HG02759 (cell line): ENCODE data around the gene SMARCB1.
A peak's percentile ranks its signal among the peaks of the same experiment; 100 is the strongest.

Experiments used
- ATAC-seq: cut with Tn5 transposase; IDR thresholded peaks from one replicate; pipeline ENCODE4 v1.9.1; 2021; ENCODE audit warnings: mild to moderate bottlenecking, moderate library complexity; ENCODE audit not compliant: unreplicated experiment

Gene SMARCB1

DNA sequence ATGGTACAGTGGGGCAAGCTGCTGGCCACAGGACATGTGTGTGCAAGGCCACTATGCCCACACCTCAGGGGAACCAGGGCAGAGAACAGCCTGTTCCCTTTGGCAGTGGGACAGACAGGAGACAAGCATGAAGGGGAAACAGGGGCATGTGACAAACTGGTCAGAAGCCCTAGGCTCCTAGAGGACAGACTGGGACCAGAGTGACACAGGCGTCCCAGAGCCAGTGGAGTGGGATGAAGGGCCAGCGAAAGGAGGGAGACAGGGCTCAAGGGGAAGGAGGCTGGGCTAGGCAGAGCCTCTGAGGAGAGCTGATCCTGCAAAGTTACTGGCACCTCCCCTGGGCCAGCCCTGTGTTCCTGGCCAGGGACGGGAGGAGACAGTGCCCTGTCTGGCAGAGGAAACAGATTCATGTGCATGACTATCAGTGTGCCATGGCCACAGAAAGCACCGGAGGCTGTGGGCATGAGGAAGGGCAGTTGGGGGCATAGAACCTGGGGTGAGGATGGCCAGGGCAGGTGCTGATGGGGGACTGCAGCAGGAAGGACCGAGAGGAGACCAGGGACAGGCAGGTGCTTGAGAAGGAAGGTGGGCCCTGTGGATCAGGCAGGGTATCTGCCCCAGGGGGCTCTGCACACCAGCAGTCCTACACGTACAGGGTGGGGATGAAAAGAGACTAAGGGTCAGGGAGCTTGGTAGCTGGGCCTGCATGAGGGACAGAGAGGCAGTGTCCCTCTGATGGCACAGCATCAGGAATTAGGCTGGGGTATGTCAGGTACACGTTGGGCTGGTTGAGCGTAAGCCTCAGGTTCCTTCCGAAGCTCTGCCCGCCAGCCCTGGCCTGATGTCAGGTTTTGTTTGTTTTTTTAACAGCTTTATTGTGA lies 42.3 kb downstream of the SMARCB1 start:
- ATAC-seq: no peak

DNA sequence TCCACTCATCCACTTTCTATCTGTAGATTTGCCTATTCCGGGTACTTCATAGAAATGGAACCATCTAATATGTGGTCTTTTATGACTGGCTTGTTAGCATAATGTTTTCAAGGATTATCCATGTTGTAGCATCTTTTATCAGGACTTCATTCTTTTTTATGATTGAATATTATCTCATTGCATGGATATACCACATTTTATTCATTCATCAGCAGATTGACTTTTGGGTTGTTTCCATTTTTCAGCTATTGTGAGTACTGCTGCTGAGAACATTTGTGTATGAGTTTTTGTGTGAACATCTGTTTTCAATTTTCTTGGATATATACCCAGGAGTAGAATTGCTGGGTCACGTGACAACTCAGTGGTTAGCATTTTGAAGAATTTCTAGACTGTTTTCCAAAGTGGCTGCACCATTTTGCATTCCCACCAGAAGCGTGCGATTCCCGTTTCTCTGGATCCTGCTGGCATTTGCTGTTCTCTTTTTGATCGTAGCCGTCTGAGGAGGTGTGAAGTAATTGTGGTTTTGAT lies 43.1 kb downstream of the SMARCB1 start:
- no peak for ATAC-seq

DNA sequence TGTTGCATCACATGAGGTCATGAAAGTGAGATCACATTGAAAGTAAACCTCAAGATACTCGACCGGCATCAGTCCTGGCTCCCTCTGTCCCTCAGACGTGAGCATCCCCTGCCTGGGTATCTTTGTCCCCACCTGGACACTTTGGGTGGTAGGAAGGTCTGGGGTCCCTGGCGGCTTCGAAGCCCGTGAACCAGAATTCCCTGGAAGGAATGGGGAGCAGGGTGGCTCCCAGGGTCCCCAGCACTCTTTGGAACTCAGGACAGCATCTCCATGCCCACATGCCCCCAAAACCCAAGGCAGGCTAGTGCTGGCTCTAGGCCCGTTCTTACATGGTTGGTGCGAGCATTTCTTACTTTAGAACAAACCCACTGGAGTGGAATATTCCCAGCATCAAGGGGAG lies 44.5 kb downstream of the SMARCB1 start:
- ATAC-seq: no peak

DNA sequence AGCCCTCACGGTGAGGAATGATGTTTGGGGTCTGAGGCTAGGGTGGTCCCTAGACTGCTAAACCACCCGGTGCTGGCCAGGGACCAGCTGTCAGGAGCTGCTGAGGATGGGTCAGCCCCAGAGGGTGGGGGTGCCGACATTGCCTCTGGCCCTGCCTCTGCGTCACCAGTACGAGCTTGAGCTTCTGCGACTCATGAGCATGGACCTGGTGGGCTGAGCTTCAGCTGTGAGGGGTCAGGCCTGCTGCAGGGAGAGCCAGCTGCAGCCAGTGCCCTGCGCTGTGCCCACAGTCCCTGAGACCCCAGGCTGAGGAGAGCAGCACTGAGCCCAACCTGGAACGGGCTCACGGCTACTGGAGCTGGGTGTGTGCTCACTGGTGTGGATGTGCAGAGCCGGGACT lies 45.0 kb downstream of the SMARCB1 start:
- ATAC-seq: no peak

DNA sequence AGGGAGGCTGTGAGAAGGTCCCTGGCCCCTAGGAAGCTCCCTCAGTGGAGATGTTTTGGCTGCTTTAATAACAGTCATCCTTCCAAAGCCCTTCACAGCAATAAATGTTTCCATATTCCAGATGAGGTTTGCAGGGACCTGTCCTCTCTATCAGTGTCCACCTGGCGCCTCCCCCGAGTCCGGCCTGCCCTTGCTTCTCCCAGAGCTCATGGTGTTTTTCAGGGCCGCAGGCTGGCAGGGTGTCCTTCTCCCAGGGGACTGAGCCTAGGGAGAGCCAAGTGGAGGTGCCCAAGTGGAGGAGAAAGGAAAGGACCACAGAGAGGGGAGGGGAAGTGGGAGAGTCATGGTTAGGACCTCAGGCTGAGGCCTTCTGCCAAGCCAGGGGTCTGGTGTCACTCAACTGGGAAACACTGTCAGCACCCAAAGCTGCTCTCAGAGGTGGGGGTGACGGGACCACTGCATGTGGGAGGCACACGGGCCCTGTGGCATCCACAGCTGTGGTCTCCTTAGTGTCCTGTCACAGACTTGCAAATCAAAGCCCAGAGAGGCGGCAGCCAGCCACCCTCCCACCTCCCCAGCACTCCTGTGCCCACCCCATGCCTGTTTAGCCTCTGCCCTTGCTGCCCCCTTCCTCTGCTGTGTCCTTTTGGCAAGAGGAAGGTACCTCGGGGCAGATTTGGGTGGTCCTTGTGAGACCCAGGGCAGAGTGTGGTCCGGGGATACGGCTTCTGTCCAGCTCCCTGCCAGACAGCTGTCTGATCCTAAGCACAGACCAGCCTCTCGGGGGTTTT lies 45.7 kb downstream of the SMARCB1 start:
- no peak for ATAC-seq

DNA sequence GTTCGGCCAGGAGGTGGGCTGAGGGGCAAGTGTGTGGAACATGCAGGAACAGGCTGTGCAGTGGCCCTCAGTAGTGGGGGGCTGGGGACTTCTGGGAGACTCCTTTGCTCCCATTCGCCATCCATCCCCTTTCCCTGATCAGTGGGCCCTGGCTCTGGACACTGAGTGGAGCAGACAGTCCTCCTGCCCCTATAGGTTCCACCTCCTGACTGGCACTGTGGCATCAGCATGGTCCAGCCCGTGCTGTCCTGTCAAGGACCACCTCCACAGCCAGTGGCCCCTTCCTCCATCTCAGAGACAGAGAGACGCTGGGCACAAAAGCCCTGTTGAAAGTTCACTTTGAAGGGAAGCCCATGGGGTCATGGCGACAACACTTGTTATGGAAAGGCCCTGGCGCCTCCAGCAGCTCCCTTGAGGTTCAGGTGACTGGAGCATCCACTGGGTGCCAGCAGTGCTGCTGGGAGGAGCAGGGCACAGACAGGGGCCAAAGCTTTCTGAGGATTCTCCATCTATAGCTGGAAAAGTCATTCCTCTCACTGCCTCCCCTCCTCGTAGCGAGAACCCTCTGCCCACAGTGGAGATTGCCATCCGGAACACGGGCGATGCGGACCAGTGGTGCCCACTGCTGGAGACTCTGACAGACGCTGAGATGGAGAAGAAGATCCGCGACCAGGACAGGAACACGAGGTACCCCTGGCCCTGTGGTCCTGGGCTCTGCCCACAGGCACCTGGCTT lies 46.4 kb downstream of the SMARCB1 start:
- no peak for ATAC-seq

DNA sequence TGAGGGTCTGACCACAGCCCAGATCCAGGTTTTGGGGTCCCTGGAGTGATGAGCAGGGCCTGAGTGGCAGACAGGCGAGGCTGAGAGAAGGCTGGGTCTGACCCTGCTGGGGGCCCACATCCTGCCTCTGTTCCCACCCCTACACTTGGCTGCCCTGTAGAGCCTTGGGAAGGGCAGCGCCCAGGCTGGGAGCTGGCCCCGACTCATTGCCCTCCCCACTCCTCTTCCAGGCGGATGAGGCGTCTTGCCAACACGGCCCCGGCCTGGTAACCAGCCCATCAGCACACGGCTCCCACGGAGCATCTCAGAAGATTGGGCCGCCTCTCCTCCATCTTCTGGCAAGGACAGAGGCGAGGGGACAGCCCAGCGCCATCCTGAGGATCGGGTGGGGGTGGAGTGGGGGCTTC lies 47.1 kb downstream of the SMARCB1 start:
- no peak for ATAC-seq

DNA sequence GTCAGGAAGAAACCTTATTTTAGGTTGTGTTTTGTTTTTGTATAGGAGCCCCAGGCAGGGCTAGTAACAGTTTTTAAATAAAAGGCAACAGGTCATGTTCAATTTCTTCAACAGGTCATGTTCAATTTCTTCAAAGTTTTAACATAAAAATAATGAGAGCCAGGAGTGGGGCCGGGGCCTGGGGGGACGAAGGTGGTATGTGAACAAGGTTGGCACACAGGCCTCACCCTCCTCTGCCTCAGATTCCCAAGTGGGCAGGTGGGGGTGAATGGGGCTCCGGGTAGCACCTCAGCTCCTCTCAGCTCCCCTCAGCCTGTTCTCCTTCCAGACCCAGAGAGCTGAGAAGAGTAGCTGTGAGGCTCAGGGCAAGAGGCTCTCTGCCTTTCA lies 47.6 kb downstream of the SMARCB1 start:
- ATAC-seq: no peak

DNA sequence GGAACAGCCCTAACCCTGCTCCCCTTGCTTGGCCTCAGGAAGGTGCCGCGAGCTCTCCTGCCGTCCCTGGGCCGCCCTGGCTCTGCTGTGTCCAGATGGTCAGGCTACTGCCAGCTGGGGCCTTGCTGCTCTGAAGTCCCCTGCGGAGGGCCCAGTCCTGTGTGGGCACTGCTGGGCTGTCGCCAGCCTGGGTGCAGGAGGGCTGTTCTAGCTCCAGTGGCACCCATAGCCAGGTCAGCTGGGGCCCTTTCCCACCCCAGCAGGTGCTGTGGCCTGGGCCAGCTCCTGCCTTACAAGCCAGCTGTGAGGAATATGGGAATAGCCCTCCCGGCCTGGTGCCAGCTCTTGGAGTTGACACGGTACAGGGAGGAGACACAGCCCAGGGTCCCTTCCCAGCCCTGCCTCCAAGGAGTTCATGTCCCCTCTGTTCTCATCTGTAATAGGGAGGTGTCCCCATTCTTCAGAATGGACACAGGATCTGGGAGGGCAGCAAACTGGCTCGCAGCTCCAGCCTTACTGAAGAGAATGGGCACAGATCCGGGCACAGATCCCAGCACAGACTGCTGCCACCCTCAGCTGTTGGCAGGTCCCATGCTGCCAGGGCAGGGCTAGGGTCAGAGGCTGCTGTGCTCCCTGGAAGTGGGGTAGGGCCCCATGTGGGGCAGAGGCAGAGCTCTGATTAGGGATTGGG lies 48.2 kb downstream of the SMARCB1 start:
- no peak for ATAC-seq

DNA sequence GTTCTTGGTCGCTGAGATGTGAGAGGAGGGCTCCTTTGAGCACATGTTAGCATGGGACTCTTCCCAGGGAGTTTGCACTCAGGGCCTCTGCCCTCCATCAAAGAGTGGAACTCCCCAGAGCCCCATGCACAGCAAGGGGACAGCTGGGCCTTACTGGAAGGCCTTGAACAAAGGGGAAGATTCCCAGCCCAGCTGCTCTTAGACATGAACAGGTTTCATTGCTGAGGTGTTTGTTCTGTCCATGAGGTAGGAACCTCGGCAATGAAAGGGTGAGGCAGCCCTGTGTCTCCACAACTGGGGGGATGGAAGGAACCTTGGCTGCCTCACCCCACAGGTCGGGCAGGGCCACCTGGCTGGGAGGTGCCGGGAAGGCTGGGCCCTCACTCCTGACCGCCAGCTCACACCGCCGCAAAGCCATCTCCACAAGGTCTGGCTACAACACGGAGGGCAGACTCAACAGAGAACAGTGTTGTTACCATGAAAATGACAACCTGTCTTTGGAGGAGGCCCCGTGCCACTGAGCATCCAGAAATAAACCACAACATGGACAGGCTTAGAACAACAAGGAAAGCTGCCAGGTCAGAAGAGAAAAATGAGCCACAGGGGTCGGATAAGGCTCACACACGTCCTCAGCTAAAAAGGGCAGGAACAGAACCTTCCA lies 48.8 kb downstream of the SMARCB1 start:
- ATAC-seq: no peak

DNA sequence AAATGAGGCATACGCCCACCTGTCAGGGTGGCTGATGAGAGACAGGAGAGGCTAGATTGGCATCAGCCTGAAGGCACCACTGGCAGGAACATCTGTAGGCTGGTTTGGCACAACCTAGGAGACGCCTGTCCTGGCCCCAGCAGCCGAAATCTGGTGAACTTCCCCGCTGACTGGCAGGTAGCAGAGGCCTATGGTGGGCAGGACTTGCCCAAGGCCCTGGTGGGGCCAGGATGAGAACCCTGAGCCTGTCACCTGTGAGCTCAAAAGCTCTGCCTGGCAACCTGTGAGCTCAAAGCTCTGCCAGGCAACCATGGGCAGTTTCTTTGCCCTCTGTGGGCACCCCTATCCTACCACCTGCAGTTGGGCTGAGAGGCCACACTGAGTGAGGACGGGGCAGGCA lies 49.5 kb downstream of the SMARCB1 start:
- ATAC-seq: no peak

DNA sequence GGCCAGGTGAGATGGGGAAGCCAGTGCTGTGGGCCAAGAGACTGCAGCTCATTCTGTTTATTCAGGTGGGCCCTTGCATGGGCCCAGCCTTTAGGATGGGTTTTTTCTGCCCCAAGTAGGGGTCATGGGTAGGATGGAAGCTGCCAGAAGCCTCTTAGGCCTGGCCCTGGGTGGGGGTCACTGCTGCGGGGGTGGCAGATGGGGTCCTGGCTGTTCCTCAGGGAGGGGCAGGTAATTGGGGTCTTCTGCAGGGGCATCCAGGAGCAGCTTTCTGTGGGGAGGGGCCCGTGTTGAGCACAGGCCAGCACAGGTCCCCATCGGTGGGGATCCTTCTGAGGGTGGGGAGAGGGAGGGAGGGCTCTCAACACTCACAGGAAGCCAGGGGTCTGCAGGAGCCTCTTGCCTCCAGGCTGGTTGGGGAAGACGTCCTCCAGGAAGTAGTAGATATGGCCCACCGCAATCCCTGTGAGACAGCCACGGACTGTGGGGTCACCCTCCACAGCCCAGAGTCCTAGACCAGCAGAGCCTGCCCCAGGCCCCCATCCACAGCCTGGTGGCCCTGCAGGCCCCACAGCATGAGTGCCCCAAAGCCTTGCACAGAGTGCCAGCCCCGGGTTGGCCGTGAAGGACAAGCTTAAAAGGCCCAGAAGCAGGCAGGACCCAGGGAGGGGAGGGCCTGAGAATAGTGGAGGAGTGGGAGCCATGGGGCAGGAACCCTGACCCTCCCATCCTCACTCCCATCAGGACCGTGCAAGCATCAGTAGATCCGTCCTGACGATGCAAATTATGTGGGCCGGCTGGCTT lies 50.1 kb downstream of the SMARCB1 start:
- ATAC-seq: no peak

DNA sequence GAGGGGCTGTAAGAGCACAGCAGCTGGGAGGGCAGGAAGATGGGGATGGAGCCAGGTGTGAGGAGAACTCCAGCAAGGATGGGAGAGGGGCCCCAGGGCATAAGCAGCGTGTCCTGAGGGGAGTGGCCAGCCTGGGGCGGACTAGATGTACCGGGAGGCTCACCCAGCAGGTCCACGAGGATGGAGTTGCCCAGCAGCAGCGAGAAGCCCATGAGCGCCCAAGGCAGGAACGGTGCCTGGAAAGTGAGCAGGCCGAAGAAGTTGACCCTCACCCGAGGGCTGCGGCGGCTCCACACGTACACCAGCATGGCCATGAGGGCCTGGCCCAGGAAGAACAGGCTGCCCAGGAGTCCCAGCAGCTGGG lies 50.7 kb downstream of the SMARCB1 start:
- ATAC-seq: no peak

DNA sequence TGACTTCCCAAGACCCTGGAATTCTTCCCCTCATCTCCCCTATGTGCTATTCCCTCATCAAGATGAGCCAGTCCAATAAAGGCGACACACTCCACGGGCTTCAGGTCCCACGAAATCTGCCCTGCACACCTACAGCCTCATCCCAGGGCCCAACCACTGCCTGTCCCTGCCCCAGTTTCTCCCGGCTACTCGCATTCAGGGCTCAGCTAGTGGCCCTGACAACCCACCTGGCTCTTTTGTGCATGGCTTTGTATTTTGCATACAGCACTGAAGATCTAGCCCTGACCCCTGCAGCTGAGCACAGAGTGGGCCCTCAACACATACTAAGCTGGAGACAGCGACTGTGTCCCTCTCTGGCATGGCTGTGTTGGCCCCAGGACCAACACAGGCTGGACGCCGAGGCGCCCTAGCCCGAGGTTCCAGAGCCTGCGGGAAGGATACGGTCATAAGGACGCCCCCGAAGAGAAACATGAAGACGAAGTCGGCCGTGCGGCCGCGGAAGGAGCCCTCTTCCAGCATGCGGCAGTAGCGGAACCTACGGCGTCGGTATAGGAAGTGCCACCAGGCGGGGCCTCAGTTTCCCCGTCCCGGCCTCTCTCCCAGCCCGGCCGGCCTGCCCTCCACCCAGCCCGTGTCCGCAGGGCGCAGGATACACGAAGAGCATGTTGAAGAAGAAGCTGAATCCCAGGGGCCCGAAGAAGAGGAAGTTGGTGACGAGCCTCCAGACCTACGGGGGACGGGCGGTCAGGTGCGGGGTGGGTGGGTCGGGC lies 51.3 kb downstream of the SMARCB1 start:
- ATAC-seq: no peak

DNA sequence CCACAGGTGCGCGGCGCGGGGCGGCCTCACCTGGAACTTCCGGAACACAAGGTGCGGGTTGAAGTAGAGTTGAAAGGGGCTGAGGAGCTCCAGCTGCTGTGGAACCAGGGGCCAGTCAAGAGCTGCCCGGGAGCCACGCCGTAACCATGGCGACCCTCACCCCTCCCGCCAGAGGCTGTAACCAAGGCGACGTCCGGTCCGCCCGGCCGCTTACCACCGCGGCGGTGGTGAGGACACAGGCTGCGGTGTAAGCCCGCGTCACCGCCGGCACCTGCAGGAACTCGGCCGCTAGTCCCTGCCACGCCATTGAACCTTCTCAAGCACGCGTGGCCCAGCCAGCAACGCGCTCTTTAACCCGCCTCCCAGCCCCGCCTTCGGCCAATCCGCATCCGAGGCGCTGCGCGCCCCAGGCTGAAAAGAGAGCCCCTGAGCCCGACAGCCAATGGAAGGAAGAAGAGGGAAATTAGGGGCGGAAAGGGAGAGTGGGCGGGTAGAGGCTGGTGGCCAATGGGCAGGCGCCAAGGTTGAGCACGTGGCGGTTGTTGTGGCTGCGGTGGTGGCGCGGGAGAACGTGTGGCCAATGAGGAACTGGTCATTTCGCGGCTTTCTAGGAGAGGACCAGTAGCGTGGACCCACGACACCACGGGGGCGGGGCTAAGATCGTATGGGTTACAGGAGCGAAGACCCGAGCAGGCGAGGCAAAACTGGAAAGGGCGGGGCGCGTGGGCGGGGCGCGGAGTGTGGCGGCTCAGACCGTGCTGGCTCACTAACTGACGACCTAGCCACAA lies 52.1 kb downstream of the SMARCB1 start, which contains the start of gene DERL3:
TSS of gene DERL3 (minus strand) at position 326 of the 788 bp plus-strand sequence. CDS start at position 307, 19 bp downstream.
- peak; percentile 85 for ATAC-seq

DNA sequence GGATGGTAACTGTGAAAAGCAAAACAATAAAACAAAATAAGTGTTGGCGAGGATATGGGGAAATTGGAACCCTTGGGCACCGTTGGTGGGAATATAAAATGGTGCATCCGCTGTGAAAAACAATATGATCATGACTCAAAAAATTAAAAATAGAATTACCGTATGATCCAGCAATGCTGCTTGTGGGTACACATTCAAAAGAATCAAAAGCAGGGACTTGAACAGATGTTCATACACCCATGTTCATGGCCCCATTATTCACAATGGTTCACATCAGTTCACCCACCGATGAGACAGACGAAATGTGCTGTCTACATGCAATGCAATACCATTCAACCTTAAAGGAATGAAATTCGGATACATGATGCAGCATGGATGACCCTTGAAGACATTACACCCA lies 53.3 kb downstream of the SMARCB1 start:
- ATAC-seq: no peak

DNA sequence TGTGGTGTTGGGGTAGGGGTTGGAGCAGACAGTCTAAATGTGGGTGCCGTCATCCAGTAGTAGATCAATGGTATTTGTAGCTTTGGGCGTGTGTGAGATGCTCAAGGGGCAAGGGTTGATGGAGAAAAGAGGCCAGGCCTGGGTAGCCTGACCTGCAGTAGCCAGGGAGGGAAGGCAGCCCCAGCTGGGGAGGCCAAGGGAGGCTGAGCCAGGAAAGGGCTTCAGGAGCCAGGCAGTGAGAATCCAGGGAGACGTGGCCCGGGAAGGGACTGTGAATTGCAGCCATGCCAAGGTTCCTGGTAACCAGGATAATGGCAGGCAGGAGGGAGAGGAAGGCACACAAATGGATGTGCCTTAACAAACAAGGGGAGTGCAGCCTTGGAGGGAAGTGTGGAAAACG lies 54.5 kb downstream of the SMARCB1 start:
- ATAC-seq: no peak
